ENCODE data around the gene MTHFR. TPM values are rescaled to one million over a fixed set of nuclear protein-coding genes. Genes with fewer than 3 reads are reported as not detected.

MTHFR gene
- total RNA-seq: 14.6 and 18.5 TPM in 2 replicates

GRCh38 chr1:11805422-11806306, at the start of gene MTHFR, which contains the start of gene CLCN6:
Gene MTHFR, minus strand, starts transcription at chr1:11805964. Its CDS starts 2,848 bp downstream, at chr1:11803116.
Gene CLCN6, plus strand, starts transcription at chr1:11806191. Its CDS starts 72 bp downstream, at chr1:11806263.

DNA sequence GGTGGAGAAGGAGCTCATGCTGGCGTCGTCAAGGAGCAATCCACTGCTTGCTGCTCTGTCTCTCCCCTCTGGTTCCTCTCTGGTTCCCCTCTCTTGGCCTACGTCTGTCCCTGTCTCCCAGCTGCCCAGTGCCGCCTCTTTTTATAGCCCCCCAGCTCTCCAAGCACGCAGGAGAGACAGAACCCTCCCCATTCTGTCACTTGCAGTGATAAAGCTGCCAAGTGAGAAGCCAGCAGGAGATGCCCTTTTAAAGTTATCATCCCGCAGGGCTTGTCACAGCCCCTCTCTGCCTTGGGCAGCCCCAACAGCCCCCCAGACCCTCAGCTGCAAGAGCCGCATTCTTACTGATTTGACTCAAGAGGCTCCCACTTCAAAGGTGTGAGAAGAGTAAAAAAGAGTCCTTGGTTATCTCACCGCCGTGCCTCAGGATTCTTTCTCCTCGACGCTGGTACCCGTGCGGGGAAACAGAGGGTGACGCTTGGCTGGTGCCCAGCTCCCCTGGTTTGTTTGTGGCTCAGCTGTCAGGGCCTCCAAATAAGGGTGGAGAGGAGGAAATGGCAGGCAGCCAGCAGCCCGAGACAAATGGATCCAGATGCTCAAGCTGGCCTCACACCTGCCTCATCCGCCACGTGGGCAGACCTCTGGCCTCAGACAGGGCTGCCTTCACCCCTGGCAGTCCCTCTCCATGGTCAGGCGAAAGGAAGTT, 42.1 kb upstream of the MTHFR start, which contains the start of gene NPPA:
NPPA (minus strand) TSS at position 117 of the 706 bp plus-strand sequence; CDS start at position 18, 99 bp downstream.

DNA sequence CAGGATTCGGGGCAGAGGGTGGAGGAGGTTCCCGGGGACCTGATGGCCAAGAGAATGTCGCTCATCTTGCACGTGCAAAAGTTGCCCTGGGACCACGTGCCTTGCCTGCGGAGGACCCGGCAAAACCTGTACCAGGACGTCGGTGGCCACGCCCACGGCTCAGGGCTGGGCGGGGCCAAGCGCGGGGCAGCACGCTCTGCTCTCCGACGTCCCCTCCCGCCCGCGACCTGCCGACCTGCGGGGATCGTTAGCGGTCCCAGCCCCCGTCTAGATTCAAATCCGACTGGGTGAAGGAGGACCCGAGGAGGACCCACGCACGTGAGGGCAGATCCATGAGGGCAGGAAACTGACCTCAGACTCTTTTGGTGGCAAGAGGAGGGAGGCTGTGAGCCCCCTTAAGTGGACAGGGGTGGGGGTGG, 43.8 kb downstream of the MTHFR start, which contains the start of gene C1orf167:
C1orf167 (plus strand) TSS at position 206 of the 419 bp plus-strand sequence. CDS start 2,208 bp downstream, outside the sequence.

DNA sequence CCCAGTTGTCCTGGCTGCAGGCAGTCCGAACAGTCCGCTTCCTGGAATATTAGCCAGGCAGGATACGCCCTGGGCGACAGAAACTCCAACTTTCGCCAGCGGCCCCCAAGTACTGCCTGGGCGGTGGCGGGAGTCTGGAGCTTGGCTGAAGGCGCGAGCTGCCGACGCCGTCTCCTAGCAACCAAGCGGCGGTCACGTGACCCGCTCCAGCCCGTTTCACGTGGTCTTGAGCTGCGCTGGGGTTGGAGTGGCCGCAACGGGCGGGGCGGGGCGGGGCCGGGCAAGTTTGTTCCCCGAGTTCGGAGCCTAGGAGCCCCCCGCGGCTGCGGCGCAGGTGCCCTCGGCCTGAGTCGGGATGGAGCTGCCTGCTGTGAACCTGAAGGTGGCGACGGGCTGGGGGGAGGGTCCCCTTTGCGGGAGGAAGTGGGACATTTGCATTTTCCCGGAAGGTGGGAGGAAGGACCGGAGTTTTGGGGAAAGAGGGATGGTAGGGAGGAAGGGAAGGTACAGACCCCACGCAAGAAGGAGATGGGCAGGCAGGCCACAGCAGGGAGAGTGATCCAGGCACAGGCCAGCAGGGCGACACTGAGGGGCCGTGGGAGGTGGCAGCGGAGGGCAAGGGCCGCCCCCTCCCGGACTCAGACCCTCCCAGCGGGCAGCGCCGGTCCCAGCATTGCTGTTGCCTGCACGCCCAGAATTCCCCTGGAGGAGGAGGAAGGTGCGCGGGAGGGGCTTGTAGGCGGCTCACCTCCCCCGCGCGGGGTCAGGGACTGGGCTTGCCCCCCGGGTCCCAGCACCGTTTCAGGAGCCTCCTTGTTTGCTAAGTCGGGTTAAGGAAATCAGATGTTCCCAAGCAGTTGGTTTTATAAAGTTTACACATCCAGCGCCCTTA, 69.7 kb downstream of the MTHFR start, which contains the start of gene AGTRAP:
AGTRAP (plus strand) TSS at position 283 of the 892 bp plus-strand sequence; CDS start at position 356, 73 bp downstream.

Other genes starting within 250 kb of the MTHFR start
- gene FBXO2, start 151.5 kb downstream of the MTHFR start, total RNA-seq: 0.66 and 0.72 TPM in 2 replicates
- gene FBXO44, start 151.1 kb downstream of the MTHFR start, total RNA-seq: 7.6 and 8.3 TPM in 2 replicates
- gene FBXO6, start 141.8 kb downstream of the MTHFR start, total RNA-seq: 1.9 and 2.7 TPM in 2 replicates
- gene MAD2L2, start 124.8 kb downstream of the MTHFR start, total RNA-seq: 29.6 and 31.2 TPM in 2 replicates
- 0.09 and 1.4 TPM in 2 replicates for gene DRAXIN, start 114.3 kb downstream of the MTHFR start, total RNA-seq
- 23.8 and 26.4 TPM in 2 replicates for gene AGTRAP, start 69.8 kb downstream of the MTHFR start, total RNA-seq
- gene C1orf167, start 43.8 kb downstream of the MTHFR start, total RNA-seq: 0.09 TPM in 1 of 2 replicates, not detected in the other
- gene CLCN6, start 227 bp upstream of the MTHFR start, total RNA-seq: 4.0 and 6.2 TPM in 2 replicates
- not detected in 2 replicates for gene NPPA, start 41.8 kb upstream of the MTHFR start, total RNA-seq
- gene NPPB, start 53.0 kb upstream of the MTHFR start, total RNA-seq: 0.54 and 1.5 TPM in 2 replicates
- 46.8 and 53.2 TPM in 2 replicates for gene KIAA2013, start 120.5 kb upstream of the MTHFR start, total RNA-seq
- 199 and 446 TPM in 2 replicates for gene PLOD1, start 128.8 kb upstream of the MTHFR start, total RNA-seq
- gene MFN2, start 174.5 kb upstream of the MTHFR start, total RNA-seq: 50.0 and 53.9 TPM in 2 replicates
- gene MIIP, start 213.5 kb upstream of the MTHFR start, total RNA-seq: 26.0 and 28.6 TPM in 2 replicates